Activated gamma-delta T cell (primary cell): ENCODE results near the gene DNAH17.

Source experiments
- DNase-seq: peaks from one replicate; lab custom pipeline; 2025; lab: John Stamatoyannopoulos, UW

The DNAH17 gene

GRCh38 chr17:78544881-78545755, 32.1 kb downstream of the DNAH17 start:
- DNase-seq: no peak

DNA sequence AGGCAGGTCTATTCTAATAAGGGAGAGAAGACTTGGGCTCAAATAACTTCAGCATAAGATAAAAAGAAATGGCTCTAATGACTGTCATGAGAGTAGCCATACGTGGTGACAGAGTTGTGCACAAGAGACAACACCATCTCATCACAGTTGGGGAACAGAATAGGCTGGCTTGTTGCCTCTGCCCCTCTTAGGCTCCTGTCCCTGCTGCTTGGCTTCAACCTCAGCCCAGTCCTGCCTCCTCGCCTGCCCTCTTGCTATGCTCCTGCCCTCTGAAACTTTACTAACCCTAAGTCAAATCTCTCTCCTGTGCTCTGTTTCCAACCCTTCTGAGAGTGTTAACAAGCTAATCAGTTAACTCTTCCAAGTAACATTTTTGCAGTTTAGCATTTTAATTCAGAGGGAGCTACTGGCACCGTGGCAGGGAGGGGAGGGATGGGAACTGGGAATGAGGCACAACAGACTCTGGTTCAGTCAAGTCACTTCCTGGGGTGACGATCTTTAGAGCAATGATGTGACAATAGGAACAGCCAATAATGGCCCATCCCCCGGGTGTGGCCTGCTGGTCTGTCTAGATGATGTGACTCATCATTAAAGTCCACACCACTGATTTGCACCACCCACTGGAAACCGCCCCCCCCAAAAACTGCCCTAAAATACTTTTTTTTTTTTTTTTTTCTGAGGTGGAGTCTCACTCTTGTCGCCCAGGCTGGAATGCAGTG, 35.5 kb downstream of the DNAH17 start:
- no peak for DNase-seq

- DNase-seq: no peak
Observed at GRCh38 chr17:78539781-78540180, 37.4 kb downstream of the DNAH17 start.

- no peak for DNase-seq
Observed at GRCh38 chr17:78538033-78538776, 39.0 kb downstream of the DNAH17 start.

- no peak for DNase-seq
Observed at GRCh38 chr17:78537217-78537860, 39.9 kb downstream of the DNAH17 start.

DNA sequence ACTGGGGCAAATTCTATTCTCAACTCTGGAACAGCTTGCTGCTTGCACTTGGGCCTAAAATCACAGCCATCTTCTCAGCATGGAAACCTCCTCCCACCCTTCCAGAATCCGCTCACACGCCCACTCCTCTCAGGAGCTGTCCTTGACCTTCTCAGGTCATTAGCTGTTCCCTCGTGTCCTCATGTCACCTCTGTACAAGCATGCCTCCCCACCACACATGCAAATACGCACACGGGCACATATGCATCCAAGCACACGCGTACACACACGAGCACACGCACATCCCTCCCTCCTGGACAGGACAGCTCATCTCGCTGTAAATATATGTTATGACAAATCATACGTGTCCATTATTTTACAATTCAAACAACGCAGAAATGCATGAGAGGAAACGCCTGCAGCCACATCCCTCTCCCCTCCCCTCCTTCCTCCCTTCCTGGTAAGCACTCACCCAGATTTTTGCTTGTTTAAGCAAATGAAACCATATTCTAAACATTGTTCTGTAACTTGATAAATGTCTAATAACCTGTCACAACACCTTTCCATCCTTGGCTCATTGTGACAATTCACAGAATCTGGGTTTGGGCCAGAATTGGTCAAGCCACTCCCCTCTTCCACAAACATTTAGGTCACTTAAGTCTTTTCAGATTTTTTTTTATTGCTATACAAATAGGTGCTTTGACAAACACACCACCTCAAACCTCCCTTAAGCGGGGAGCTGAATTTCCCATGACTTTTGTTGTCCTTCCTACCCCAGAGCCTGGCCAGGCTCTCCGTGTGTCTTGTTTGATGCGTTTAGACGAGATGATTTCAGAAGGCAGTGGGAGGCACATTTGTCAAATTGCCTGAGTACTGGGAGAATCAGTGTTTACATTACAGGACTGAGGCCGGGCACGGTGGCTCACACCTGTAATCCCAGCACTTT, 41.7 kb downstream of the DNAH17 start:
- DNase-seq: no peak

DNA sequence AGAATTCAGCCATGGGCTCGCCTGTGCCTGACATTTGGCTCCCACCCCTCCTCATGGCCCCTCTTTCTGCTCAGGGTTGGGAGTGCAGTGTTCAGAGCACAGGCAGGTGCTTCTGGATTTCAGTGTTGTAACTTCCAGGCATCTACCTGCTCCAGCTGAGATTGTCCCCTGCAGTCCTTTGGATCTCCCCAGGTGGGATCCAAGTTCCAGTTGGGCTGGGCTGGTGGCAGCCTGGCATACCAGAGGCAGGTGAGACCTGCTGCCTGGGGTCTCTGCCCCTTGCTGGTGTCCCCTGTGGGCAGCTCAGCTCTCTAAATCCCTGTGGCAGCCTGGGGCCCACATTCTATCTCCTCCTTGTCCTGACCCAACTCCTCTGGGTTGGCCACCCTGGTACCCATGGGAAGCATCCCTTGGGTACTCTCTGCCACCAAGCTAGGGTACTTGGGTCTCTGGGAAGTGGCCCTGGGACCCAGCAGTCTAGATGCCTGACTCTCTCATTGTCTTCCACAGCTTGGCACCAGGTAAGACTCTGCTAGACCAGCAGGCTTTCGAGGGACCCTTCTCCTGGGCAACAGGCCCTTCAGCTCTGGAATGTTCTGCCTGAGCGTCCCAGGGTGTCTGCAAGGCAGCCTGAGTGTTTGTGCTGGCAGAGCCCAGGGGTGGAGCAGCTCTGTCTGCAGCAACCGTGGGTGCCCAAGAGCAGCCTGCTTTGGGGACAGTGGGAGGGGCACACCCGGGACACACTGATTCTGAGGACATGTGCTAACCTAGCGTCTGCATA, 42.5 kb downstream of the DNAH17 start:
- no peak for DNase-seq

- no peak for DNase-seq
Observed at GRCh38 chr17:78532922-78533640, 44.1 kb downstream of the DNAH17 start.

- DNase-seq: no peak
Observed at GRCh38 chr17:78532311-78532710, 44.9 kb downstream of the DNAH17 start.

GRCh38 chr17:78530675-78531074, 46.5 kb downstream of the DNAH17 start:
- no peak for DNase-seq

- DNase-seq: no peak
Observed at GRCh38 chr17:78529871-78530670, 47.1 kb downstream of the DNAH17 start.

DNA sequence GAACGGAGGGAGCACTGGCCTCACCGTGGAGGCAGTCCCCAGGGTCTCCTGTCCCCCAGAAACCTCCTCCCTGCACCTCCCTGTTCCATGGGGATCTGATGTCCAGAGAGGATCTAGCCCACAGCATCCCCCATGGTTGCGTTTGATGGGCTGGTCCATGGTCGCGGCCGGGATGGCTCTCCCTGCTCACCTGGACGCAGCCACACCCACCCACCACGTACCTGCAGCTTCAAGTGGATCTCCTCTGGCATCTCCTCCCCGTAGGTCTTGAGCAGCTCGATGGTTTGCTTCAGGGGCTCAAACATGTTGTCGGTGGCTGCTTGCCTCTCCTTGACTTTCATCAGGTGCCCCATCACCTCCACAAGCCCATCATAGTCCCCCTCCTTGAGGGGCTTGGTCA, 47.9 kb downstream of the DNAH17 start:
- no peak for DNase-seq

DNA sequence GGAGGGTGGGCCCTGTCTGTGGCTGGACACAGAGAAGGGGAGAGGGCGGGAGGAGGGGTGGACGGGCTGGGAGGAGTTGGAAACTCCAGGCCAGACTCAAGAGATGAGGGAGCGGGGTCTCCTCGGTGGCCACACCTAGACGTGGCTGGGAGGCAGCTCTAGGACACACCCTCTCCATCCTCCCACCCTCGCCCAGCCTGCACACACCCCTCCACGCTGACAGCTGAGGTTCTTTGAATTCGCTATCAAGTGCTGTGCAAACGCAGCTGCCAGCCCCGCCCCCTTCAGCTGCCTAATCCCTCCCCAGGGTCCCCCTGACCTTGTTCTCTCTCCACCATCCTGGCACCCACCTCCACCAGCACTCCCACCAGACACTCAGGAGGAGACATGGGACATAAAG, 48.7 kb downstream of the DNAH17 start:
- DNase-seq: no peak

- DNase-seq: no peak
Observed at GRCh38 chr17:78527345-78527744, 49.9 kb downstream of the DNAH17 start.

DNA sequence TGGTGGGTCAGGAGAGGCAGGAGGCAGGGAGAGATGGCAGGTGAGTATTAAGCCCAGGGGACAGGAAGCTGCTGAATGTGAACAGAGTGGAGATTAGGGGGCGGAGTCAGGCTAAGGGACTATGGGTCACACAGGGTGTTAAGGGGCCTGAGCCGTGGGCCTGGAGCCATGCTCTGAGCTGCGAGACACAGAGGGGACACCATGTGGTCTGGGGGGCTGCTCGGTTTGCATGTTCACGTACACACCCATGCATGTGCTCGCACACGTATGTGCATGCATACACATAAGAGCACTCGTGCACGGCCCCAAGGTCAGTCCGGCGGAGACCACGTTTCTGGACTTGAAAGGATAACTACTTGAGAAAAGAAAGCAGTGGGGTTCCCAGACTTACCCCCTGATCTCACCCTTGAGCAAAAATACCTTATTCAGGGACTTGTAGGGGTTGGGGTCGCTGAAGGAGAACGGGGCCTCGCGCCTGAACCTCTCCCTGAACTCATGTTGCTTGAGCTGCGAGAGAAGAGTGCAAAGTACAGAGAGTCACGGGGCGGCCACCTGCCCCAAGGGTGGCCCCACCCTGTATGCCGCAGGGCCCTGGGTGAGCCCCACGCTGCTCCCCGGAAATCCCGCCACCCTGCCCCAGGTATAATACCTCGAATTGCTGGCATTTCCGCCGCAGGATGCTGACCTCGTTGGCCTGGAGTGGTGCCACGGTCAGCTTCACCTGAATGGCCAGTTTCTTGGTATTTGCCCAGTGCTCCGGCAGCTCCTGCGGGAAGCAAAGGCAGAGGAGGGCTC, 50.8 kb downstream of the DNAH17 start:
- no peak for DNase-seq

GRCh38 chr17:78525511-78526160, 51.6 kb downstream of the DNAH17 start:
- DNase-seq: no peak

DNA sequence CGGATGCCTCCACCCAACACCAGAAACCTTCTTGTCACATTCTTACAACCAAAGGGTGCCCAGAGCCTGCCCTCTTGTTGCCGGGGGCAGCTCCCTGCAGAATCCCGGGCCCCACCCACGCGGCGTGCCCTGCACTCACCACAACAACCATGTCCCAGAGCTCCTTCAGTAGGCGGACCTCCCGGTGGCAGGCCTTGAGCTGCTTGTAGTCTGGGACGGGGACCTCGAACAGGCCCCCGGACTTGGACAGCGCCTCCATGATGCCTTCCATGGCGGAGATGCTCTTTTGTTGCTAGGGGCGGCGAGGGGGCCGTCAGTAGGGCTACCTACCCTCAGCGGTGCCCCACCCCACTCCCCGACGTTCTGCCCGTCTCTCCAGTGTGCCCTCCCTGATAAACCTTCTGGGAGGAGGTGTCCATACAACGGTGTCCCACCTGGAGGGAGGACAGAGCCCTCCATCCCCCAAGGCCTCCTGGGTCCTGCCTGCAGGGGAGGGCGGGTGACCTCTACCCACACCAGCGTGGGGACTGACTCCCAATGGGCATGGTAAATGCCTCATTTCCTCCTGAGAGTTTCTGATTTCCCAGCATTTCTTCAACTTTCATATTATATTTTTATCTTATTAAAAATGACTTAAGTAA, 52.2 kb downstream of the DNAH17 start:
- DNase-seq: no peak
